ENCODE data around the gene PPP2R5D. TPM values are rescaled to one million over a fixed set of nuclear protein-coding genes. Genes with fewer than 3 reads are reported as not detected.
A peak's percentile ranks its signal among the peaks of the same experiment; 100 is the strongest.

Gene PPP2R5D
- total and polyA plus RNA-seq, 9 of the 15 experiments (the other 6 are each of a cell fraction or from before 2014, with no cell fraction given), result 1.3 to 96.1 (median 38.4) TPM

DNA sequence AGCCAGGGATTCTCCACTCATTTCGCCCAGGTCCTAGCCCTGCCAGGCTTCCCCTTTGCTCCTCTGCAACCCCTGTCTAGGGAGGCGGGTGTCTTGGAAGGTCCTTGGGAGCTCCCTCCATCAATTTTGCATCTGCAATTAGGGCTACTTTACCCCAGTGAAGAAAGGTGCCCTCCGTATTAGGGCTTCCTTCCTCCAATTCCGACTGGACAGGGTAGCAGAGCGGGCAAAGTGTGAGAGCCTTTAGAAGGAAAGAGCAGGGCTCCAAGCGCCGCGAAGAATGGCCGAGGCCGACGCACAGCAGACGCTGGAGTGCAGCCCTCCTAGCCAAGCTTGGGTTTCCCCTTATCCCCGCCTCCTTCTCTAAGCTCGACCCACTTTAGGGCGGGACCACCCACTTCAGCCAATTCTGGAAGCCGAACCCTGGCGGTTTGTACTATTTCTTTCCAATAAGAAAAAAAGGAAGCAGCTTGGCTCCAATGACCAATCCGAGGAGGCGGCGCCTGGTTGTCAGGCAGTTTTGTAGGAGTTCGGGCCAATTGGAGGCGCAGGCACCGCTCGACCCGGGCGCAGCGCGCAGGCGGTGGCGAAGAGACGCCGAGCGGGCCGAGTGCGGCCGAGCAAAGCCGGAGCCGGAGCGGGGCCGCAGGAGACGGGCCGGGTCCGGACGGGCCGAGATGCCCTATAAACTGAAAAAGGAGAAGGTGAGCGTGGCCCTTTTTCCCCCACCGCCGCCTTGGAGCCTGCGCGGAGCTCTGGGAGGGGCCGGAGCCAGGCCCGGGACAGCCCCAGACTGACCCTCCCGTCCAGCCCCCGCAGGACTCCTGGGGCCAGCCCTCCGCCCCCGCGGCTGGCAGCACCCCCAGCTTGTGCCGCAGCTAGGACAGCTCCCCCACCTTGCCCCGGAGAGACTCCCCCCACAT is at the start of gene PPP2R5D (continued):
- 0 out of 2 replicates have a peak, but pooled peaks have one; percentile 44 for TF ChIP-seq ZBTB17 (CRISPR knock-in tag; IDR thresholded peaks at IDR 0.05)
- peak; percentile 1; the same call in 1 of the 2 replicates for TF ChIP-seq ZBTB1 (CRISPR knock-in tag; IDR thresholded peaks at IDR 0.05; ENCODE audit: borderline replicate concordance, low read depth)
- 0 out of 2 replicates have a peak, but pooled peaks have one; percentile 10 for TF ChIP-seq NR2C2 (CRISPR knock-in tag; IDR thresholded peaks at IDR 0.05)
- TF ChIP-seq NR2C2 (tag; IDR thresholded peaks at IDR 0.05), result no peak
- TF ChIP-seq CUX1 (CRISPR knock-in tag; IDR thresholded peaks at IDR 0.05), result no peak
- no peak for TF ChIP-seq ARID1B (IDR thresholded peaks at IDR 0.05)
- TF ChIP-seq RAD21 (CRISPR knock-in tag; conservative IDR thresholded peaks at IDR 0.05 in 1 of 2, IDR thresholded peaks at IDR 0.05 in 1 of 2), result no peak
- TF ChIP-seq ELF1 (tag; IDR thresholded peaks at IDR 0.05), result no peak
- no peak for TF ChIP-seq CLOCK (CRISPR knock-in tag; IDR thresholded peaks at IDR 0.05; ENCODE audit: borderline replicate concordance)
- TF ChIP-seq NBN (IDR thresholded peaks at IDR 0.05; ENCODE audit: low read depth), result no peak
- no peak for TF ChIP-seq MAFF (IDR thresholded peaks at IDR 0.05; ENCODE audit: low read length)
- no peak for TF ChIP-seq FOXP1 (CRISPR knock-in tag; IDR thresholded peaks at IDR 0.05)
- no peak for TF ChIP-seq IFI16 (CRISPR knock-in tag; IDR thresholded peaks at IDR 0.05)
- TF ChIP-seq, protein P1, sequence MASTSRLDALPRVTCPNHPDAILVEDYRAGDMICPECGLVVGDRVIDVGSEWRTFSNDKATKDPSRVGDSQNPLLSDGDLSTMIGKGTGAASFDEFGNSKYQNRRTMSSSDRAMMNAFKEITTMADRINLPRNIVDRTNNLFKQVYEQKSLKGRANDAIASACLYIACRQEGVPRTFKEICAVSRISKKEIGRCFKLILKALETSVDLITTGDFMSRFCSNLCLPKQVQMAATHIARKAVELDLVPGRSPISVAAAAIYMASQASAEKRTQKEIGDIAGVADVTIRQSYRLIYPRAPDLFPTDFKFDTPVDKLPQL (IDR thresholded peaks at IDR 0.05; ENCODE audit: extremely low read depth, insufficient read length), result peak; percentile 47
- TF ChIP-seq SMAD1 (IDR thresholded peaks at IDR 0.05; ENCODE audit: low read depth, low read length, partially characterized antibody), result peak; percentile 51

Measured in K562 (cell line).